Fibroblast of lung (primary cell): ENCODE results near the gene ACY1.

ENCODE experiments used
- EZH2 ChIP-seq: IDR thresholded peaks from 2 replicates; pipeline ENCODE4 v1.5.1; 2012; ENCODE audit warnings: low read length, control low read depth, mild to moderate bottlenecking; ENCODE audit errors: missing control alignments
- TF ChIP-seq, protein P1 (sequence below), 2 donors: IDR thresholded peaks in 1 of 2; conservative IDR thresholded peaks in 1 of 2; 1 replicate in 1 of 2; 2 replicates in 1 of 2; pipeline ENCODE4 v1.5.1; 2011 to 2012; ENCODE audit warnings: low read length in 2 of 2, control low read depth in 1 of 2, inconsistent platforms in 1 of 2, low read depth in 1 of 2, mild to moderate bottlenecking in 1 of 2

DNA sequence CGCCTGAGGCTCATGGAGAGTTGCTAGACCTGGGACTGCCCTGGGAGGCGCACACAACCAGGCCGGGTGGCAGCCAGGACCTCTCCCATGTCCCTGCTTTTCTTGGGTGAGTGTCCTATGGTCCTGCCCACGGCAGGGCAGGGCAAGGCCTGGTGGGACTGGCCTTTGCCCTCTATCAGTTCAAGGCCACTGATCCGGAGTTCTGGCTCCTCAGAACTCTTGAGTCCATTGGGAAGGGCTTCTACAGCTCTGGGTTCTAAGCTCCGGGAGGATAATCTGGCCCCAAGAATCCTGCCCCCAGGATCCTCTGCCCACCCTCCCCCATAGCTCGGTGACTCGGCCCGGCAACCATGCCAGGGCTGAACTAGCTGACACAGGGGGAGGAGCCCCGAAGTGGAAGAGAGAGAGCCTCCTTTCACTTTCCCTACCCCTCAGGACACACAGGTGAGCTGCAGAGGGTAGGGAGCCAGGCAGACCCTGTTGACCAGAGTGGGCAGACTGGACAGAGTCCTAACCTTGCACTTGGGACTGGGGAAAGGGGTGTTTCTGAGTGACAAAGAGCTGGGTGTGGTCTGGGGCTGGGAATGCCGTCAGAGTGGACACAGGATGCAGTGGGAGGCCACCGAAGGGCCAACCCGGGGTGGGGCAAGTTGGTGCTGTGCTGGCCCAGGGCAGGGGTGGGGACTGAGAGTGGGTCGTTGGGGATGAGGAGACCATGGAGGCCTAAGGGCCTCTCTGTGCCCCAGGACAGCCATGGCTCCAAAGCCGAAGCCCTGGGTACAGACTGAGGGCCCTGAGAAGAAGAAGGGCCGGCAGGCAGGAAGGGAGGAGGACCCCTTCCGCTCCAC lies 40.5 kb upstream of the ACY1 start:
- TF ChIP-seq EZH2, result no peak
- TF ChIP-seq, protein P1, sequence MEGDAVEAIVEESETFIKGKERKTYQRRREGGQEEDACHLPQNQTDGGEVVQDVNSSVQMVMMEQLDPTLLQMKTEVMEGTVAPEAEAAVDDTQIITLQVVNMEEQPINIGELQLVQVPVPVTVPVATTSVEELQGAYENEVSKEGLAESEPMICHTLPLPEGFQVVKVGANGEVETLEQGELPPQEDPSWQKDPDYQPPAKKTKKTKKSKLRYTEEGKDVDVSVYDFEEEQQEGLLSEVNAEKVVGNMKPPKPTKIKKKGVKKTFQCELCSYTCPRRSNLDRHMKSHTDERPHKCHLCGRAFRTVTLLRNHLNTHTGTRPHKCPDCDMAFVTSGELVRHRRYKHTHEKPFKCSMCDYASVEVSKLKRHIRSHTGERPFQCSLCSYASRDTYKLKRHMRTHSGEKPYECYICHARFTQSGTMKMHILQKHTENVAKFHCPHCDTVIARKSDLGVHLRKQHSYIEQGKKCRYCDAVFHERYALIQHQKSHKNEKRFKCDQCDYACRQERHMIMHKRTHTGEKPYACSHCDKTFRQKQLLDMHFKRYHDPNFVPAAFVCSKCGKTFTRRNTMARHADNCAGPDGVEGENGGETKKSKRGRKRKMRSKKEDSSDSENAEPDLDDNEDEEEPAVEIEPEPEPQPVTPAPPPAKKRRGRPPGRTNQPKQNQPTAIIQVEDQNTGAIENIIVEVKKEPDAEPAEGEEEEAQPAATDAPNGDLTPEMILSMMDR (conservative IDR thresholded peaks at IDR 0.05 in 1 of 2, IDR thresholded peaks at IDR 0.05 in 1 of 2; ENCODE audit: low read depth in 1 of 2, low read length in 2 of 2), result no peak
